Tibial nerve (tissue), 4 donors: ENCODE data around the gene TMEM132D.

Experiments used
- EP300 ChIP-seq, 2 donors: sonication (generic); formaldehyde crosslinking; IDR thresholded peaks; one replicate each; pipeline ENCODE4 v1.6.1; 2017; ENCODE audit warnings: antibody characterized with exemption in 2 of 2, mild to moderate bottlenecking in 1 of 2
- TF ChIP-seq, protein P1 (sequence below), 5 experiments: fragments of 200-600 bp in 3 of 5; fragments of 450-650 bp in 2 of 5; sonication (generic) in 3 of 5; IDR thresholded peaks; one replicate each; pipeline ENCODE4 v1.5.1; 2016 to 2019; ENCODE audit warnings: antibody characterized with exemption in 5 of 5, mild to moderate bottlenecking in 3 of 5, moderate library complexity in 2 of 5

DNA sequence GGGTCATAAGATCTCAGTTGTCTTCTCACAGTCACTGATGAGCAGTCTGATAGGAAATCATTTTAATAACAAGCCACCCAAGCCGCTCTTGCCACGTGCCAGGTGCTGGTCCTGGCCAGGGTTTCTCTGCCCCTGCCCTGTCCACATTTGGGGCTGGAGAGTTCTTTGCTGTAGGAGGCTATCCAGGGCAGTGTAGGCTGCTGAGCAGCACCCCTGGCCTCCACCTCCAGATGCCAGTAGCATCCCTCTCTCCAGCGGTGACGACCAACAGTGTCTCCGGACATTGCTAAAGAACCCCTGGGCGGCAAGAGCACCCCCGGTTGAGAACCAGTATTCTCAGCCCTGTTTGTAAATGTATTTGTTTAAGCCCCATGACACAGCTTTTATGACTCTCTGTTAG, 806.9 kb downstream of the TMEM132D start:
- TF ChIP-seq EP300 (IDR thresholded peaks at IDR 0.05) = no peak
- TF ChIP-seq, protein P1, sequence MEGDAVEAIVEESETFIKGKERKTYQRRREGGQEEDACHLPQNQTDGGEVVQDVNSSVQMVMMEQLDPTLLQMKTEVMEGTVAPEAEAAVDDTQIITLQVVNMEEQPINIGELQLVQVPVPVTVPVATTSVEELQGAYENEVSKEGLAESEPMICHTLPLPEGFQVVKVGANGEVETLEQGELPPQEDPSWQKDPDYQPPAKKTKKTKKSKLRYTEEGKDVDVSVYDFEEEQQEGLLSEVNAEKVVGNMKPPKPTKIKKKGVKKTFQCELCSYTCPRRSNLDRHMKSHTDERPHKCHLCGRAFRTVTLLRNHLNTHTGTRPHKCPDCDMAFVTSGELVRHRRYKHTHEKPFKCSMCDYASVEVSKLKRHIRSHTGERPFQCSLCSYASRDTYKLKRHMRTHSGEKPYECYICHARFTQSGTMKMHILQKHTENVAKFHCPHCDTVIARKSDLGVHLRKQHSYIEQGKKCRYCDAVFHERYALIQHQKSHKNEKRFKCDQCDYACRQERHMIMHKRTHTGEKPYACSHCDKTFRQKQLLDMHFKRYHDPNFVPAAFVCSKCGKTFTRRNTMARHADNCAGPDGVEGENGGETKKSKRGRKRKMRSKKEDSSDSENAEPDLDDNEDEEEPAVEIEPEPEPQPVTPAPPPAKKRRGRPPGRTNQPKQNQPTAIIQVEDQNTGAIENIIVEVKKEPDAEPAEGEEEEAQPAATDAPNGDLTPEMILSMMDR (IDR thresholded peaks at IDR 0.05) = no peak
